Measurements from ENCODE around the gene TRAPPC2.
"Not testable (repeated sequence)": the region's sequence is repeated elsewhere in the genome, so short reads cannot be mapped to it uniquely, and the experiment has no call there.

Gene TRAPPC2

DNA sequence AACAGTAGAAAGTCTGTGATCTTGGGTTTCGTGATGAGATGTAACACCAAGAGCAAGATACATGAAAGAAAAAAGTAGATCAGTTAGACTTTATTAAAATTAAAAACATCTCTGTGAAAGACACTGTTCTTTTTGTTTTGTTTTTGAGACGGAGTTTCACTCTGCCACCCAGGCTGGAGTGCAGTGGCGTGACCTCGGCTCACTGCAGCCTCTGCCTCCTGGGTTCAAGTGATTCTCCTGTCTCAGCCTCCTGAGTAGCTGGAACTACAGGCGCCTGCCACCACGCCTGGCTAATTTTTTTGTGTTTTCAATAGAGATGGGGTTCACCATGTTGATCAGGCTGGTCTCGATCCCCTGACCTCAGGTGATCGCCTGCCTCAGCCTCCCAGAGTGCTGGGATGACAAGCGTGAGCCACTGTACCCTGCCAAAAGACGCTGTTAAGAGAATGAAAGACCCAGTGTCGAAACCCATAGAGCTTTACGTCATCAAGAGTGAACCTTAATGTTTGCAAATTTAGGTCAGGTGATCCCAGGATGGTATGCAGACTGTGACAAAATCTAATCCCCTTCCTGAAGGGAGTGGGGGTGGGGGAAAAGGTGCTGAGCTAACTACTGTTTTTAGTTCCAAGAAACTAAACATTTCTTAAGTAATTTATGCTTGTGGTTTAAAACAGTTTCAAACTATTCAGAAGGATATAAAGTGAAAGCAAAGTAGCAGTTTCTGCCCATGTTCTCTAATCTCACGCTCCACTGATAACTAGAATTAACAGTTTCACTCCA, 8.2 kb upstream of the TRAPPC2 start:
- no peak for DNase-seq

DNA sequence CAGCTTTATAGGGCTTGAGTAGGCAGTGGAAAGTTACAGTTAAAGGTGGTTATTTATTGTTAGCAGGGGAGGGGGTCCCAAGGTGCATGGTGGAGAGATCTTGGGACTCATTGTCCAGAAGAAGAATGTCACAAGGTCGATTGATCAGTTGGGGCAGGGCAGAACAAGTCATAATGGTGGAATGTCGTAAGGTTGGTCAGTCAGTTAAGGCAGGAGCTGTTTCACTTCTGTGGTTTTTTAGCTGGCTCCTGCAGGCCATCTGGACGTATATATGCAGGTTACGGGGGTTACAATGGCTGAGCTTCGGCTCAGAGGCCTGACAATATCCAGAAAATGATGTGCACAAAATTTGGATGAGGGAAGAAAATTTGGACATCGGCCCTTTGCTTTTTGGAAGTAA, 7.3 kb upstream of the TRAPPC2 start:
- DNase-seq, result no peak

DNA sequence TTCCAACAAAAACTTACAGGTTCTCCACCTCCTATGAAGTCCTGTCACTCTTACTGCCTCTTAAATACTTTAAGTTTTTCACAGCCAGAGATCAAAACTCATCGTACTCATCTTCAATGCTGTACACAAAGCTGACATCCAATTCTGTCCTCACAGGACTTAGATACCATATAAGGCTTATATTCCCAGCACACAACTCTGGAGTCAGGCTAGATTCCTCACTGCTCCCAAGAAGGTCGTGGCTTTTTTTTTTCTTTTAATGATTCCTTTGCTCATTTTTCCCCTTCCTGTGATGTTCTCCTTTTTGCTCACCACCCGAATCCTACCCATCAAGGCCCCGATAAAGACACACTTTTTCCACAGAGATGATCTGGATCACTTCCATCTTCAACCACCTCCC, 914 bp downstream of the TRAPPC2 start:
- no peak for DNase-seq

DNA sequence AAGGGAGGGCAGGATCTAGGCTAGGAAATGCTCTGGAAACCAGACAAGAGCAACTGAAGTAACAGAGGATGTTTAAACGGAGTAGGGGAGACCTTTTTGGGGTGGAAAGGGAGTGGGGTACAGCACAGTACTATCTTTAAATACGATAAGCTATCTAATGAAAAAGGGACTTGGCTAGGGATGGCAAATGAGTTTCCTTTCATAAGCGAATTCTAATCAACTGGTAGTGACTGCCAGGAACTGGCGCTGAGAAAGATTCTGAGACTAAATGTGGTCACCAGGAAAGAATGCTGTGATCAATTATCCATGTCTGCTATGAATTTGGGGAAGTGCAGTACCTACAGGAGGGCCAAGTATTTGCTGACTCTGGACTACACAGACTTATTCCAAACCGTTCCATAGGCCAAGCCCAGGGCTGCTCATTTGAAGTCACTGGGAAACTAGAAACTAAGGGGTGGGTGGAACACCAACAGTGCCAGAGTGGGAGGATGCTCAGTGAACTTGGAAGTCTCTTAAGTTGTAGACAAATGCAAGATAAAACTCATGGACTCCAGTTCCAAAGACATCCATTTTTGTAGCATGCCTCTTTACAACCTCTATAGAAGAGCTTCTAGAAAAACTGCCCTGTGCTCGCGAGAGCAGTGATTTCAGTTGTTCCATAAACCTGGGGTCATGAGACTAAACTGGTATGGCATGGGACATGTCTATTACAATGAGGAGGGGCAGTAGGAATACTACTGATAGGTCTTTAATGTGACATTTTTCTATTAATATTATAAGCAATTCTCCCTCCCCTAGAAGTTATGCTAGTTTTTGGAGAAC, 2.0 kb downstream of the TRAPPC2 start:
- no peak for DNase-seq

DNA sequence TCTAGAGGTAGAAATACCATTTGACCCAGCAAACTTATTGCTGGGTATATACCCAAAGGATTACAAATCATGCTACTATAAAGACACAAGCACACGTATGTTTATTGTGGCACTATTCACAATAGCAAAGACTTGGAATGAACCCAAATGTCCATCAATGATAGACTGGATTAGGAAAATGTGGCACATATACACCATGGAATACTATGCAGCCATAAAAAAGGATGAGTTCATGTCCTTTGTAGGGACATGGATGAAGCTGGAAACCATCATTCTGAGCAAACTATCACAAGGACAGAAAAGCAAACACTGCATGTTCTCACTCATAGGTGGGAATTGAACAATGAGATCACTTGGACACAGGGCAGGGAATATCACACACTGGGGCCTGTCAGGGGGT, 3.9 kb downstream of the TRAPPC2 start:
- DNase-seq, result not testable (repeated sequence)

DNA sequence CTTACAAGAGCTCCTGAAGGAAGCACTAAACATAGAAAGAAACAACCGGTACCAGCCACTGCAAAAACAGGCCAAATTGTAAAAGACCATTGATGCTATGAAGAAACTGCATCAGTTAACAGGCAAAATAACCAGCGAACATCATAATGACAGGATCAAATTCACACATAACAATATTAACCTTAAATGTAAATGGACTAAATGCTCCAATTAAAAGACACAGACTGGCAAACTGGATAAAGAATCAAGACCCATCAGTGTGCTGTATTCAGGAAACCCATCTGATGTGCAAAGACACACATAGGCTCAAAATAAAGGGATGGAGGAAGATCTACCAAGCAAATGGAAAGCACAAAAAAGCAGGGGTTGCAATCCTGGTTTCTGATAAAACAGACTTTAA, 7.8 kb downstream of the TRAPPC2 start:
- not testable (repeated sequence) for DNase-seq

DNA sequence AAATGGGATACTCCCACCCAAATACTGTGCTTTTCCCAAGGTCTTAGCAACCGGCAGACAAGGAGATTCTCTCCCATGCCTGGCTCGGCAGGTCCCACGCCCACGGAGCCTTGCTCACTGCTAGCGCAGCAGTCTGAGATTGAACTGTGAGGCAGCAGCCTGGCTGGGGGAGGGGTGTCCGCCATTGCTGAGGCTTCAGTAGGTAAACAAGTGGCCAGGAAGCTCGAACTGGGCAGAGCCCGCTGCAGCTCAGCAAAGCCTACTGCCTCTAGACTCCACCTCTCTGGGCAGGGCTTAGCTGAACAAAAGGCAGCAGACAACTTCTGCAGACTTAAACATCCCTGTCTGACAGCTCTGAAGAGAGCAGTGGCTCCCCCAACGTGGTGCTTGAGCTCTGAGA, 9.5 kb downstream of the TRAPPC2 start:
- not testable (repeated sequence) for DNase-seq

DNA sequence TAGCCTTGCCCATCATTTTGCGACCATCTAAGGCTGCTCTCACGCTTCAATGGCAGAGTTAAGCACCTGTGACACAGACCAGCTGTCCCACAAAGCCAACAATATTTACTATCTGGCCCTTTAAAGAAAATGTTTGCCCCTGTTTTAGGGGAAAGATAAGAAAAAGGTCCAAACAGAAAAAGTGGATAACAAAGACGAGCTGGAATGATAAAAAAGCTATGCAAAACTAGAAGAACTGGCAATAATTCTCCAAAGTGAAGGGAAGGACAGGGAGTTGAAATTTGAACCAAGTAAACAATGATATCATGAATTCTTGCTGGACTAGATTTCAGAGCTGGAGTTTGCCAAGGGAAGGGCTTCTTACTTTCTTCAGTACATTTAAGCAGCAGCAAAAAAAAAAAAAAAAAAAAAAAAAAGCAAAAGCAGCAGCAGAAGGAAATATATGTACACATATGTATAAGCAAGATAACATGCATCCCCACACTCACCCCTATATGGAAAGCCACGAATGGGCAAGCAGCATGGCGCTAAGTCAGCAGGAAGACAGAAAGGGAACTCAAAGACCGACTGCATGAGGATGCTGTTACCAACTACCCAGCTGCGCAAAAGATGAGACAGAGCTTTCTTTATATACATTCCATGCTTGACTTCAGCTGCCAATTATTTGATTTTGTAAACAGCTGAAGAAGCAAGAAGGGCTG, 12.5 kb downstream of the TRAPPC2 start:
- no peak for DNase-seq

DNA sequence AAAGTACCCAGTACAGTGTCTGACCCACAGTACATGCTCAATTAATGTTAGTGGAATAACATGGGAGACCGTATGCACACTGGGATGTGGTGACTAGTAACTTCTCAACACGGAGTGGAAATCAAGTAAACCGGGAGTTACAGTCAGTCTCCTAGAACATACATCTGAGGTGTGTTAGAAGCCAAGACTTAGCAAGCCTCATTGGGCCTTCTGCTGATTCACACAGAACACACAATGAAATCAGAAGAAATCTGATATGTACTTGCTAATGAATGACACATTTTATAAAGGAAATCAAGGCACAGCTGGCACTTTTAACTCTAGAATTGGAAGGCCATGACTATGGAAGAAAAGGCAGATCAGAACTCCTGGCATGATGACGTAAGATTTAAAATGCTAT, 13.0 kb downstream of the TRAPPC2 start:
- DNase-seq, result no peak

DNA sequence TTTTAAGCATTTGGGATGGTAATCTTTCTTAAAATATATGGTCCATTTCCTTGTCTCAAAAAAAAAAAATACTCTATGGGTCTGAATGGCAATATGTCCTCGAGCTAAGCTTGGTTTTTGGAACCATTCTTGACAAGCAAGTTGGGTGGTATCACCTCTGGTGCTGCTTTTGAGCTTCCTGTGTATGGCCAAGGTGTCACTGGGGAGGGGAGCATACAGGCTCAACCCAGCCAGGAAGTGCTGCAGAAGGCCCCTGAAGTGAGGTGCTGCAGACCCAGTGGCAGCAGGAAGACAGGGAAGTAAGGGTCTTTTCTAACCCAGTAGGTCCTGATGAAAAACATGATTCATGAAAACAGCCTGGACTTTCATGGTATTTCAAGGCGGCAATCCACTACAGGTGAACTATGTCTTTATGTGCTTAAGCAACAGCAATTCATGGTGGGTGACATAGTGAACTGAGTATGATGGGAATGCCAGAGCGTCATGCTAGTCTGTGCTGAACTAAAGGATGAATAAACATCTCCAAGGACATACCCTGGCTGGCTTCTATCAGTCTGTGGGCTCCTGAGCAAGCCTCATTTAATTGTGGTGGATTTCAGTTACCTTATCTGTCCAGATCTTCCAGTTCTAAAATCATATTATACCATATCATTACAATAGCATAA, 15.1 kb downstream of the TRAPPC2 start:
- DNase-seq, result no peak

DNA sequence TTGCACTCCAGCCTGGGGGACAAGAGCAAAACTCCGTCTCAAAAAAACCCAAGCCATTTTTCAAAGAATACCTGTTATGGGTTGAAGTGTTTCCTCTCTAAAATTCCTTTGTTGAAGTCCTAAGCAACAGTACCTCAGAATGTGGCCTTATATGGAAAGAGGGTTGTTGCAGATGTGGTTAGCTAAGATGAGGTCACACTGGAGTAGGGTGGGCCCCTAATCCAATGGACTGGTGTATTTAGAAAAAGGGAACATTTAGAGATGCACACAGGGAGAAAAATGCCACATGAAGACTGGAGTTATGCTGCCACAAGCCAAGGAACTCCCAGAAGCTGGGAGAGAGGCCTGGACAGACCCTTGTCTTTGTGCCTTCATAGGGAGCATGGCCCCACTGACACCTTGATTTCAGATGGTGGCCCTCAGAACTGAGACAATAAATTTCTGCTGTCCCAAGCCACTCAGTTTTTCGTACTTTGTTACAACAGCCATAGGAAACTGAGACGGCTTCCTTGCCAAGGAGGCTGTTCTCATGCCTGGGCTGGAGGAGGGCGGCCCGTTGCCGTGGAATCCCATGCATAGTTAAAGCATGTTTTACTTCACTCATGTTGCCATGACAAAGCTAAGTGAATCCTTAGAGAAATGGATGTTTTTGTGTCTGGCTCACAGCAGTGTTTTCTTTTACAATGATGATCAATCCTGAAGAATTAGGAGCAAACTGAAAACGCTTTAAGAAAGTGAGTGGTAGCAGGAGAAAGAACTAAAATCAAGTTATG, 16.5 kb downstream of the TRAPPC2 start:
- DNase-seq, result no peak

DNA sequence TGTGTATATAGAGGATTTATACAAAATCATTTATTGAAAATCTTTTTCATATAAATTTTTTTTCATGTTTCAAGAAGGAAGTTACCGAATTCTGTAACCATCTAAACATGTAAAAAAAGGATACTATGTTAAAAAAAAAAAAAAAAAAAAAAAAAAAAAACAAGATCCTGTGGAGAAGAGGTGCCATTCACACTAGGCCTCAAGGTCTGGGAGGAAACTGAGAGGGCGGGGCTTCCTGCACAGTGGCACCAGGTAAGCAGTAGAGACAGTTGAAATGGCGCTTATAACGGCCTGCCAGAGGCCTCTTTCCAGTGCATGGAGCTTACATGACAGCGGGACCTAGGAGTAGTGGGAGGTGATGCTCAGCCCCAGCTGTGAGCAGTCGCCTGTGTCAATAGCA, 17.5 kb downstream of the TRAPPC2 start:
- no peak for DNase-seq

DNA sequence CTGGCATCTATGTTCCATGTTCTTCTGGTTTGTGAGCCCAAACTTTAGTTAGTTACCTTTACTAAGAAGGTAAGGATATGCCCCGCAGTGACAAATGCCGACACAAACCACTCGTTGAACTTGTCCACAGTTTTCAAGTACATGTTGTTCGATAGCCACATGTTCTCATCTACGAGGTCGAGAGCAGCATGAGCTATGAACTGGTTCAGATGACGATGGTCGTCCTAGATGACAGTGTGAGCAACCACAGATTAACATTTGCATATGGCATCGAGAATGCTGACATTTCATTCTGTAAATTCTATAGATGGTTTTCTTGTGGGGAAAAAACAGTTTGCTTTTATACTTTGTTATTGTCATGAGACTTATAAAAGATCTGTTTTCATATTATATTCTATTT, 18.0 kb downstream of the TRAPPC2 start:
- DNase-seq, result no peak

DNA sequence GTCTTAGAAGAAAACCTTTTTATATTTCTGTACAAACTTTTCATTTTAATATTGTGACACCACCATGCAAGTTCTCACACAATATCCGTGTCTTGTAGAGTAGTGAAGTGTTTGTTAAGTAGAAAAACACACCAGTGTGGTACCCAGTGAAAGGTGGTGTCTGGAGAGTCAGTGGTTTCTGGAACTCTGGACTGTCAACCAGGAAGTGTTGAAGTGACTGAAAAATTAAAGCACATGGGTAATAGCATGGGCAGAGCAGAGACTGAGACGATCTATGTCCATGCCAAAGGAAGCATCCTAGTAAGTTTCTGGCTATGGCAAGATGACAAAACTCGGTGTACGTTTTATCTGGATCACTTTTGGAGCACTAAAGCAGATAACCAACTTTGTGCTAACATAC, 23.3 kb downstream of the TRAPPC2 start:
- DNase-seq, result no peak

DNA sequence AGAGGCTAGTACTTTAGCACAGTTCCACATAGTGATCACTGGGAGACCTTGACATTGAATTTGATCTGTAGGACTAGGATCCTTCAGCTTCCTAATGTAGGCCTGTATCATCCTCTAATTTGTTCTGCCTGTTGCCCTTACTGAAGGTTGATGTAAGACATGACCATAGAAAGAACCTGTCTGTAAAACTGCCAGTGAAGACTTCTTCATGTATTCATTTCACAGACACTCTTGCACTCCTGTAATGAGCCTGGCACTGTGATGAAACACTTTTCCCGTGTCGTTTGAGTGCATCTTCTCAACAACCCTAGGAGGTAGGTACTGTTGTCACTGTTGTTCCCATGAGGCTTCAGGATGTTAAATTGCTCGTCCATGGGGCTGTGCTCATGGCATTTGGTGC, 30.8 kb downstream of the TRAPPC2 start:
- no peak for DNase-seq

DNA sequence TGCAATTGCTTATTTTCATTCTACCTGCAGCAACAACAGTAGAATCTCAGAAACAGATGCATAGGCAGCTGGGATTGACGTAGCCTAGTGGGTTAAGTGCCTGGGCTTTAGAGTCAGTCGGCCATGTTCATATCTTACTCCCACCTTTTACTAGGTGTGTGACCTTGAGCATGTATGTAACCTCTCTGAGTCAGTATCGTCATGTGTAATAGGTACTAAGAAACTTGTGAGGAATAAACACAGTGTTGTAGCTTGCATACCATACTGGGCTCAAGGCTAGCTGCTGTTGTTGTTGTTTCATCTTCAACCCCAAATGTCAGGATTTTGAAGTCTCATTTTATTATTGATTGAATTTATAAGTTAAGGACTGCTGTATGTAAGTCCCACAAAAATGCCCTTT, 31.3 kb downstream of the TRAPPC2 start:
- no peak for DNase-seq

DNA sequence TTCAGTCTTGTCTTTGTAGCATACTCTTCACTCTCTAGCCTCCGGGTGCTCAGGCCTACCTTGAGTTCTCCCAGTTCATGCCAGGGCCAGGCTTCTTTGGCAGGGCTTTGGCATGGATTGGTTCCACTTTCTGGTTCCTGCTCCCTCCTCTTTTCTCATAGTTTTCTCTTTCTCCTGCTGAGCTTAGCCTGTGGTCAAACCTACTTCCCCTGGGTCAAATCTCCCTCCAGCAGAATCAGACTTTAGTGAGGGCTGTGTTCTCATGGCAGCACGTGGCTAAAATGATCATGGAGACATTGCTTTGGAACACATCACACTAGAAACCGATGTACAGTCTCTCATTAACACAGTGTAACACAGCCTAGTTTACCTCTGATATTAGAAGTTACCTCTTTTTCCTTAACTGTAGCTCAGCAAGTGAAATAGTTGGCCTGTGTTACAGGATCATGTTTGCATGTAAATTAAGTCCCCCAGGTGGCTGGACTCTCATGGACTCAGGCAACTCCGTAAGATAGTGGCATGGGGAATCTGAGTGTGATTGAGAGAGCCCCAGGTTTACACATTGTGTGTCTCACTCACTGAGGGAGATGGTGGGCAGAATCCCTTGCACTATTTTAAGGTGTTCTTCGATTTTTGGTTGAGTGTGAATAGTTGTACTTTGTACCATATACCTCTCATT, 32.2 kb downstream of the TRAPPC2 start:
- DNase-seq, result no peak

DNA sequence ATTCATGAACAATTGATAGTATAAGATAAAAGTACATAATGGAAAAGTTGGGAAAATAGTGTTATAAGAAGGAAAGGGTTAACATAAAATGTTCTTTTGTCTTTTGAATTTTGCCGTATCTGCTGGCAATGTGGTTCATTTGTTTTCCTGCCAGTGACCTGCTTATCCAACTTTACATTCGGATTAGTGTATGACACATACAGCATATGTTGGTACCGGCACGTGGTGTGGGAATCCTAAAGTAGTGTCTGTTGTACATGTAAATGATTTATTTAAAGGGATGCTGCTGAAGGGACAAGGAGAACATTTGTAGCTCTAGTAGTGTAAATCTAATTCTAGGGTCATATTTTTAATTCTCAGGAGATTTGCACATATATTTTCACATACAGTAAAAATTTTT, 34.0 kb downstream of the TRAPPC2 start:
- no peak for DNase-seq

DNA sequence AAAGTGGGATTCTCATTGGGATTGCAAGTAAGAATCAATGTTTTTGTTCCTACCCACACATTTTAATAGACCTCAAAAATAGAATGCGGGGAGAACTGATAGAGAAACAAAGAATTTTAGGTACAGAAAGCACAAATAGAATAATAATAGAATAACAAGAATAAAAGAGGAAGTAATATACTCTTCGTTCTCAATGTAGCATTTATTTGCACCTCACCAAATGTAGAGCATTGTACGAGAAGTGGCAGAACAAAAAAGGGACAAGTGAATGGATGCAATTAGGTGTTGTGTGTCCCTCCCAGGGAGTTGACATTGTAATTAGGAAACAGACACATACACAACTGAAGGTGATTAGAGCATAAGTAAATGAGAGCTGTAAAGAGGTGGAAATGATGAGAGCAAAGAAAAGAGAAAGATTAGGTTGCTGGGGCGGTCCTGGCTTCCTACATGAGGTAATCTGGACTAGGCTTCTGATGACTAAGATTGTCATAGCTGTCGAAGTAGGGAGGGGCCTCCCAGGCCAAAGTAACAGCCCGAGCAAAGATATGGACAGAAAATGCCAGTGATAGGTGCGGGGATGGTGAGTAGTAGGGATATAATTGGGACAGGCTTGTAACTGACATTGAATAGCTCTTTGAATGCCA, 35.1 kb downstream of the TRAPPC2 start:
- no peak for DNase-seq

DNA sequence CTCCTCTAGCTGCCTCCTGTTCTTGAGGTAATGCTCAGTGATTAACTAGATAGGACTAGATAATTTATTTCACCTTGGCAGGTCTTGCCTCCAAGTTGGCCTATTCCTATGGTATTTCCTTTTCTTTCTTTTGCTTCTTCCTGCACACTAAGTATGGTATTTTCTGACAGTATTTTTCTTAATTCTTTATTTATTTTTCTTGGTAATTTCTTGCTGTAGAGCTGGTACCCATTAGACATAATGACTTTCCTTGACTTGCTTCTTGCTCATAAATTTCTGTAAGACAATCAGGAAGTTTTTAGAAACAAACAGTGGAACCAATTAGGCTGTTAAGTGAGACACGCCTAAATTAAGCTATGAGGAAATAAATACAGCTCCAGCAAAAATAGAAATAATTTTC, 36.0 kb downstream of the TRAPPC2 start:
- DNase-seq, result no peak

DNA sequence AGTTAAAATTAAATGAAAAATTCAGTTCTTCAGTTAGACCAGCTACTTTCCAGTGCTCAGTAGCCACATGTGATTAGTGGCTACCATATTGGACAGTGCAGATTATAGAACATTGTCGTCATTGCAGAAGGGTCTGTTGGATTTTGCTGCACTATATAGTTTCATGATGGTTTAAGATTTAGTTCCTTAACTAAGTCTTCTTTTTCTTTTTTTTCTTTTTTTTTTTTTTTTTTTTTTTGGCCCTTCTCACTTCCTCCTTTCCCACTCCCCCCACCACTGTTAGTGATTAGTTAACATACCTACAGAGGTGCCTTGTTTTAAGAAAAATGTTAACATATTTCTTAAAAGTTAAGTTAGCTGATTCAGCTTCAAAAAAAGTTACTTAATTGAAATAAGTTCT, 36.4 kb downstream of the TRAPPC2 start:
- no peak for DNase-seq

Data from effector CD8-positive, alpha-beta T cell (primary cell).